OCI-LY1 (cell line): Measurements from ENCODE around the gene FTCD.

Experiments
- CTCF ChIP-seq: fragments of 200-600 bp; sonication (generic), shearing (Covaris generic); IDR thresholded peaks from 2 replicates; pipeline ENCODE4 v1.5.1; 2017; ENCODE audit warnings: mild to moderate bottlenecking, antibody characterized with exemption, low read length, moderate library complexity, mixed read lengths
- EZH2 ChIP-seq: fragments of 200-600 bp; sonication (generic), shearing (Covaris generic); IDR thresholded peaks from 2 replicates; pipeline ENCODE4 v1.8.0; 2017; ENCODE audit warnings: borderline replicate concordance, mixed run types, mild to moderate bottlenecking, antibody characterized with exemption, low read length, moderate library complexity, mixed read lengths

GRCh38 chr21:46104104-46104503, 51.3 kb downstream of the FTCD start:
- no peak for TF ChIP-seq EZH2
- no peak for TF ChIP-seq CTCF
